NCI-H460 (cell line): ENCODE measurements around the gene DENND6A. TPM values are rescaled to one million over a fixed set of nuclear protein-coding genes. Genes with fewer than 3 reads are reported as not detected.
"Not testable (repeated sequence)": the region's sequence is repeated elsewhere in the genome, so short reads cannot be mapped to it uniquely, and the experiment has no call there.

Experiments
- DNase-seq: peaks from one replicate; pipeline ENCODE4 v3.0.0-alpha.2; 2016; ENCODE audit warnings: low read depth; ENCODE audit errors: extremely low read depth
- total RNA-seq: library from RNA; depleted of rRNA; stranded (reverse); fragments of >200 nt; shearing (Covaris generic); gene quantifications from 2 replicates; pipeline ENCODE4 v1.2.3, GENCODE V29; 2014

Gene DENND6A
- total RNA-seq, 1 experiment from 2014 or later = 32.1 TPM

DNA sequence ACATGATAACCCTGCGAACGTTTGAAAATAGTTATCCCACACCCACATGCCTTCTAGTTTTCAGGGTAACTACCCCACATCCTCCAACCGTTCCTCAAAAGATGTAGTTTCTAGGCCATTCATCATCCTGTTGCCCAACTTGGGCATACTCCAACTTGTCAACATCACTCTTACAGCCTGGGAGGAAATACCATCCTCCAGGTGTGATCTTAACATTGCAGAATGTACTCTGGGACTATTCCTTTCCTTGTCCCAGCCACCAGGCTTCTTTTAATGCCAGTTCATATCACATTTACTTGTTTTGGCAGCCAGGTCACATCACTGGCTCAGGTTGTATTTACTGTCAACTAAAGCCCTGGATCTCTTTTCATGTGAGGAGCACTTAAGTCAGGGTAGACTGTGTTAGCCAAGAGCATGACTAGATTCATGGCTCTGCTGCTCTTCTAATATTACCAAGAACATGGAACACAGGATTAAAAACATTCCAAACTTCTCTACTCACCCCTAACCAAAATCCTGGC lies 4.0 kb upstream of the DENND6A start:
- DNase-seq = no peak

- DNase-seq = no peak
These were observed 1.3 kb upstream of the DENND6A start for GRCh38 chr3:57694146-57694545.

- not testable (repeated sequence) for DNase-seq
These were observed 813 bp downstream of the DENND6A start for GRCh38 chr3:57692133-57692395.

DNA sequence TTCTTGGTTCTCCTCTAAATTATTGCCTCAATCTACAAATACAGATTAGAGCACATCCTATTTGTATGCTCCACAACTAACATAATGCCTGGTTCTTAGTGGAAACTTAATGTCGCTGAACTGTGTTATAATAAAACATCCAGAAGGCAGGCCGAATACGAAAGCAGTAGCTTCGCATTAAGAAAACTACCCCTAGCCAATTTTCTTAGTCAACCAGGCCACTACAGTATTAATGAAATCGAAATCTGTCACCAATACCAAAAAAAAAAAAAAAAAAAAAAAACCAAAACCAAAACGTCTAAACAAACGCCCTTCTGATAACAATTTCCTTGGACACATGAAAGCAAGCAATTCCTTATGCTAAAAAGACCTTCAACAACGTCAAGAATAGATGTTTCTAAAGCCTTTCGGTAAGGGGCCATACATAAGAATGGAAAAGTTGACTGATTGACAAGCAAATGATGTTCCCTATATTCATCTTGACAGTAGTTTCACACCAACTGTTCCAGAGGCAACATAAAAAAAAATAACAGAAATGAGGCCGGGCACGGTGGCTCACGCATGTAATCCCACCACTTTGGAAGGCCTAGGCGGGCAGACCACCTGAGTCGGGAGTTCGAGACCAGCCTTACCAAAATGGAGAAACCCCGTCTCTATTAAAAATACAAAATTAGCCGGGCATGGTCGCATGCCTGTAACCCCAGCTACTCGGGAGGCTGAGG lies 1.3 kb downstream of the DENND6A start:
- no peak for DNase-seq

DNA sequence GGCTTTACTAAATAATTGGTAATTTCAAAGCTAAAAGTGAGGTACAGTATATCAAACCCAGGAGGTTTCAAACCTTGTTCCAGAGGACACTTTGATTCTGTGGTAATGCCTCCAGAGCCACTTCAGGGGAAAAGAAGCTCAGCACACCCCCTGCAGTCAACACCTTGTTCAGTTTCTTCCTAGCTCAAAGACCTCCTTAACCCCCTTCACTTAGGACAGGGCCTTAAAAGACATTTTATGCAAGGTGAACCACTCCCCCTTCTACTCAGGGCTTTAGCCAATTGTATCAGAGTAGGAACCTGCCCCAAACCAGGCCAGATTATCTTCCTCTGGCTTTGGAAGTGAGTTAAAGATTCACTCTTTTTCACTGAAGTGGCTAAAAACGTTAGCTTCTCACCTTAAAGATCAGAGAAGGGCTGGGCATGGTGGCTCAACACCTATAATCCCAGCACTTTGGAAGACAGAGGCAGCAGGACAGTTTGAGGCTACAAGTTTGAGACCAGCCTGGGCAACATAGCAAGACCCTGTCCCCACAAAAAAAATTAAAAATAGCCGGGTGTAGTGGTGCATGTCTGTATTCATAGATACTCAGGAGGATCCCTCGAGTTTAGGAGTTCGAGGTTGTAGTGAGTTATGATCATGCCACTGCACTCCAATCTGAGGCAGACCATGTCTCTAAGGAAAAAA lies 3.4 kb downstream of the DENND6A start:
- no peak for DNase-seq

DNA sequence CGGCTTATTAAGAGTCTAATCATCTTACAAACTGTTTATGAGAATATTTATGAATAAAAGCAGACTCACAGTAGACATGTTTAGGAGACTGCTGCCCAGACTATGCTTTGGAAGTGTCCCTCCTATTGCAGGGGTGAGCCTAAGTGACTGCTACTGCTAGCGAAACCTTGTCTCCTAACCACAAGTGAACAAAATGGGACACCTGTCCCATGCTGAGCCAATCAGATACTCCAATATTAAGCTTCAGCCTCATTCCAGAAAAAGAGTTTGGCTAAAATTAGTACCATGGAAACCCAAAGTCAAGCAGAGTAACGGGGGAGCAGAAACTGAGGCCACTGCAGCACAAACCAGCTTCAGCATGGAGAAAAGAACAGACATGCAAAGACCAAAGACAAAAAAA lies 4.6 kb downstream of the DENND6A start:
- DNase-seq = no peak

DNA sequence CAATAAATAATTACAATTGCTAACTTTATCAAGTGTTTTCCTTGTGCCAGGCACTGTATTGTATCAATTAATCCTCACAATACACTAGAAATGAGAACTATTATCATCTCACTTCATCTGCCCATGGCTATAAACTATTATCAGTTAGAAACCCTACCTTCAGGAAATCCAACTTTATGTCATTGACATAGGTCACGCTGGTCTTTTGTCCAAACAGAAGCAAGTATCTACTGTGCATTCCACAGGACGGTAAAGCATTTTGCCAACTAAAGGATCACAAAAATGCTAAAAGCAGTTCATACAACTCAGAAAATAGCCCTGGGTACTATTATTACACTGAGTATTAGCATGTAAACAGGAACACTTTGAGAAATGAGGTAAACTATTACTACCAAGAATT lies 9.6 kb downstream of the DENND6A start:
- DNase-seq = no peak

DNA sequence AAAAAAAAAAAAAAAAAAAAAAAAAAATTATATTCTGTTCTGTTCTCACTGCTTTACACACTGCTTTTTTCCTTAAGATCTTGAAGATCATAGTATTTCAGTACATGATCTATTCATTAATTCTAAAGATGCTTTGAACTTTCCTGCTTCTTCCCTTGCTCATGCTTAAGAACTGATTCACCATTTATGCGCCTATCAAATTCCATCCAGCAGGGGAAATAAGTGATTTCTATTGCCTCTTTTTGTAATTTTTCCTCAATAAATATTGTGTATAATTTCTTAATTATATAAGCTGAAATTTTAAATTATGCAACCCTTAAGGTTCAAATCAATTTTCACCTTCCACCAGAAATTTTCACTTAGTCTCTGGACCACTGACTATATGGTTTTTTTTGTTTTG lies 10.6 kb downstream of the DENND6A start:
- DNase-seq = no peak

DNA sequence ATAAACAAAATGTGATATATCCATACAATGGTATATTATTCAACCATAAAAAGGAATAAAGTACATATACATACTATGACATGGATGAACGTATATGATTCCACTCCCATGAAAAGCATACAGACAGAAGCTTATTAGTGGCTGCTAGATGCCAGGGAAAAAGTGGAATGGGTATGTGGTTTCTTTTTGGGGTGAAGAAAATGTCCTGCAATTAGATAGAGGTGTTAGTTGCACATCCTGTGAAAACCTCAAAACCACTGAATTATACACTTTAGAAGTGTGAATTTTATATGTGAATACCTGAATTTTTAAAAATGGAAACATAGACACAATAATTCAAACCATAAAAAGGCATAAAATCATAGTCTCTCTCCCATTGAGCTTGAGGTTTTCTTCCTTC lies 11.2 kb downstream of the DENND6A start:
- DNase-seq = no peak

DNA sequence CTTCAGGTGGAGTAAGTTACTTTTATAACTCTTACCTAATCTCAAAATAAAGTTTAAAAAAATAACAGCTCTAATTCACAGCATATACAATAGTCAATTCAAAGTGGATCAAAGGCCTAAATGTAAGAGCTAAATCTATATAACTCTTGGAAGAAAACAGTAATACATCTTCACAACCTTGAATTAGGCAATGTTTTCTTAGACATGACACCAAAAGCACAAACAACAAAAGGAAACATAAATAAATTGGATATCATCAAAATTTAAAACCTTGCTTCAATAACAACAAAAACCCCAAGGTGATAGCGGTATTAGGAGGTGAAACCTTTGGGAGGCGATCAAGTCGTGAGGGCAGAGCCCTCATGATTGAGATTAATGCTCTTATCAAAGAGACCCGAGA lies 12.8 kb downstream of the DENND6A start:
- no peak for DNase-seq

- no peak for DNase-seq
These were observed 17.3 kb downstream of the DENND6A start for GRCh38 chr3:57675530-57675929.

DNA sequence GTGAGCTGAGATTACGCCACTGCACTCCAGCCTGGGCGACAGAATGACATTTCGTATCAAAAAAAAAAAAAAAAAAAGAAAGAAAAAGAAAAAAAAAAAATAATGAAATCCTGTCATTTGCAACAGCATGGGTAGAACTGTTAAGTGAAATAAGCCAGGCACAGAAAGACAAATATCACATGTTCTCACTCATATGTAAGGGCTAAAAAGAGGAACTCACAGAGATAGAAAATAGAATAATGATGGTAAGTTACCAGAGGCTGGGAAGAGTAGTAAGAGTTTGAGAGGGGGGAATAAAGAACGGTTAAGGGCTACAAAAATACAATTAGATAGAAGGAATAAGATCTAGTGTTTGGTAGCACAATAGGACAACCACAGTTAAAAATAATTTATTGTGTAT lies 19.7 kb downstream of the DENND6A start:
- no peak for DNase-seq

- no peak for DNase-seq
These were observed 22.3 kb downstream of the DENND6A start for GRCh38 chr3:57670543-57670942.

DNA sequence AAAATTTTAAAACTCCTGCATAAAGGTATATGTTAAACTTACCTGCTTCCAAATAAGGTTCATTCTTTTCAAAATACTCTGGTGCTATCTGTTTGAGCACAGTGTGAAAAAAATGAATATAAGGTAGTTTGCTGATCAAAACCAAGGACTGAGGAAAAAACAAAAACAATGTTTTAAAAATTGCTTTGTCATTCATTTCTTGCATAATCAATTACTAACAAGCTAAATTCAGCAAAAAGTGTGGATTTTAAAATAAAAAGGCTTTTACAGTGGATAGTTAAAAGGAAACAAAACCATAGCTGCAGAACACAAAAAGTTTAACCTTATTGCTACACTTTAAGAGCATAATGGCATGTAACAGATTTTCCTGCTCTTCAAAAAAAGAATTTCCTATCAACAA lies 31.5 kb downstream of the DENND6A start:
- no peak for DNase-seq

GRCh38 chr3:57659806-57660439 lies 33.0 kb downstream of the DENND6A start:
- peak; percentile 12 for DNase-seq

- DNase-seq = no peak
These were observed 33.7 kb downstream of the DENND6A start for GRCh38 chr3:57659004-57659673.

DNA sequence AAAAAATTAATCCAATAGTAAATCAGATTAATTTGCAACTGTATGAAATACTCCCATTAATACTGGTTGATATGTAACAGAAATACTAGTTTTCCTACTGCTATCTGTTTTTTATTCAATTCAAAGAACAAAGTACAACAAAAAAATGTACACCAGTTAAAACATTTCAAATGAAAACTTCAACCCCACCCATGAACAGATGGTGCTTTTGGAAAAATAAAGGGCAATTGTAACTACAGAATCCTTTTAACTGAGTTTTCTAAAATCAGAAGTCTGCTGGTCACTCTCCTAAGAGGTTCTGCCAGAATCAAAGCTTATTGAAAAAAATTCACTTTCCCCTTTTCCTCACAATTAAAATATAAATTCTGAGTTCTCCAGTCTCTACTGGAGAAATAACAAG lies 34.3 kb downstream of the DENND6A start:
- no peak for DNase-seq

DNA sequence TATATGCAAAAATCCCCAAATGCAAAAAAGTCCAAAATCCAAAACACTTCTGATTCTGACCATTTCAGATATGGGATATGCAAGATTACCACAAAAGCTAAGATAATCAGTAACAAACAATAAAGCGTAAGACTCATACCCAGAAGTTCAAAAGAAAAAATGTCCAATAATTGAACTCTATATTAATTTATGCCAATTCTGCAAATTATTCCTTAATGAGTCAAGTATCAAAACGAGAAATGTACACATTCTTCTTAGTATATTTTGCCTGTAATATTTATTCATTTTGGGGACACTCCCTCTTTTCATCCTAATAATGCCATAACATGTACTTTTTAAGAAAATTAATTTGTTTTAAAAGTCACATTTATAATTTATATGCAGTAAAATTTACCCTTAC lies 37.1 kb downstream of the DENND6A start:
- DNase-seq = no peak

DNA sequence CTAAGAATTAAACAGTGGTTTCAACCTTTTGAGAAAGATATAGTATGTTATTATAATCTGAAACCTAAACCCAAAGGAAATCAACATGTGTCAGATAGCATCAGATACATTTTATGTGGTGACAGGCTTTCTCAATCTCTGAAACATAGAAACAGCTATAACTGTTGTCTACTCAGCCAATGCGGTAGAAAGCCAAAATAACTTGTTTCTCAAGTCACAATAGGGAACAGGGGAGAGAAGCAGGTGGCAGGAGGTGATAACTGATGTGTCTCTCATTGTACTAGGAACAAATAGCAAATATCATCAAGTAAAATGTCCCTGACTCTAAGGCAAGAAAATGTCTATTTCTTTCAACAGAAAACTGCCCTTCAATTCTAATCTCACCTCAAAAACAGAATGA lies 38.6 kb downstream of the DENND6A start:
- DNase-seq = no peak

DNA sequence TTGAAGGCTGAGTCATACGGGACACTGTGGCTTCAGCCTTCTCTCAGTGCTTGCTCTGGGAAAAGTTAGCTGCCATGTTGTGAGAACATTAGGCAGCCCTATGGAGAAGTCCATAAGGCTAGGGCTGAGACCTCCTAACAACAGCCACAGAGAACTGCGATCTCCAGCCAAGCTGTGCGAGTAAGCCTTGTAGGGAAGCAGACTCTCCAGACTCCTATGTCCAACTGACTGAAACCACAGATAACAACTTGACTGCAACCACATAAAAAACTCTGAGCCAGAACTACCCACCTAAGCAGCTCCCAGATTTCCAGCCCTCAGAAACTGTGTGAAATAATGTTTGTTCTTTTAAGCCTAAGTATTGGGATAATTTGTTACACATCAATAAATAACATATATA lies 40.7 kb downstream of the DENND6A start:
- DNase-seq = no peak

DNA sequence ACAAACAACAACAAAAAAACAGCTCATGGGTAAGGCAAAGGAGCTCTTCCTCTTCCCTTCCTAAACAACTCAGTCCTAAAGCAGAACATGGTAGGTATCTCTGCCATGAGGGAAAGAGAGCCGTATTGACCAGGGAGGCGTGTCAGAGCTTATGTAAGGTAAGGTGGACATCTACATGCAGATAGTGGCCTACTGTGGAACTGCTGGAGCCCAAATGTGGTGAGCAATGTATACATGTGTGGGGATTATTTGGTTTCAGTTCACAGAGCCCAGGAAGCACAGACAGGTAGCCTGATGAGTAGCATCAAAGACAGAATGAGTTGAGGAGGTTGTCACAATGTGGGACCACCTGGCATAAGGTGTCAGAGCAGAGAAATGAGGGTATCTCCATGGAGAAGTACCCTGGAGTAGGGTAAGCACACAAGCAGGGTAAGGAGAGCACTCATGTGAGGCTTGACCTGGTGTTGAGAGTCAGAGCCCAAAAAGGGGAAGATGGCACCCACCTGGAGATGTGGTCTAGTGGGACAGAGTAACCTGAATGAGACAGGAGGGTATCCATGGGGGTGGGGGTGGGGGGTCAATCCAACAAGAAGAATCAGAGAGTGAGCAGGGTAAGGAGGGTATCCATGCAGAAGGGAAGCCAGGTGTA lies 45.5 kb downstream of the DENND6A start:
- DNase-seq = no peak
